NCI-H2227 treated with DMSO at 0.1 percent for 48 hours (cell line): ENCODE measurements around the gene PRIMA1.

ENCODE experiments used
- DNase-seq: peaks from one replicate; lab custom pipeline; 2025; lab: John Stamatoyannopoulos, UW

The PRIMA1 gene

GRCh38 chr14:93731753-93732152 lies 56.5 kb downstream of the PRIMA1 start:
- peak; percentile 39 for DNase-seq

DNA sequence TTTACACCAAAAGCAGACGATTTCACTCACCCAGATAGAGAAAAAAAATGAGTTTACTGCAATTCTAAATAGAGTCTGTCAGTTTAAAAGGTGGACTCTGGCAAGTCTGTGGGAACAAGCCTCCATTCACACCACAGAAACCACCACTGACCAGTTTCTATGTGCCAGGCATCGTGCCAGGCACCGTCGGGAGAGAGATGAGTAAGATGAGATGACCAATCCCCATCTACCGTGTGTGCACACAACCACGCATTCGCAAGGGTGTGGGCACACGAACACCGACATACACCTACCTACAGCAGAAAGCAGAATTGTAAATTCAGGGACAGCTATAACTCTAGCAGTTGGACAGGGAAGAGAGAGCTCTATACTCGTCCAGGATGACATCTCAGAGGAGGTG lies 58.3 kb downstream of the PRIMA1 start:
- DNase-seq, result no peak

GRCh38 chr14:93728651-93729016 lies 59.7 kb downstream of the PRIMA1 start:
- no peak for DNase-seq

GRCh38 chr14:93727917-93728650 lies 60.2 kb downstream of the PRIMA1 start:
- DNase-seq, result no peak

DNA sequence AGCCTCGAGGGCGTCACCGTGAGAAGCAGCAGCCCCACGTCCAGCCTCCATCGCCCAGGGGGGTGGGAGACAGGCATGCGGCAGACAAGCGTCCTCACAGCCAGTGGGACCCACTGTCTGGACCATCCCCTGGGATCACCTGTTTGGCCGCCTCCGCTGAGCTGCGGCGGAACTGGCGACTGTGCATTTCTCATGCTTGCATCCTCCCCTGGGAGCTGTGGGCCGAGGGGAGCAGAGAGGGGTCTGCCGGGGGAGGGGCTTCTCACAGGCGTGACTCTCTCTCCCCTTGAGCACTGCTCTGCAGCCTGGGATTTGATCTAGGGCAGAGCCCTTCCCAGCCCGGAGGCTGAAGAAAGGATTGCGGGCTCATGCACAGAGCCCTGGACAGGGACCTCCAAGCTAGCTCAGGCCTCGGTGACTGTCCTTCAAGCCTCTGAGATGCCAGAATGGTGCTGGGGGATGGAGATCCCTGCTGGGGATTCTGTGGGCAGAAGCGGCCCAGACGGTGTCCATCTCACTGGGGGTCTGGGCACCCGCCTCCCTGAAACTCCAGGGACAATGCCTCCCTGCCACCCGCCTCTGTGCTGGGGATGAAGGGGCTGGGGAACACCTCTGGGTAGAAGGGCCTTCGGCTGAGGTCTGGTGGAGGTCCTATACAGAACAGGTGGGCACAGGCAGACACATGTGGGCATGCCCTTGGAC lies 61.1 kb downstream of the PRIMA1 start:
- DNase-seq, result no peak

DNA sequence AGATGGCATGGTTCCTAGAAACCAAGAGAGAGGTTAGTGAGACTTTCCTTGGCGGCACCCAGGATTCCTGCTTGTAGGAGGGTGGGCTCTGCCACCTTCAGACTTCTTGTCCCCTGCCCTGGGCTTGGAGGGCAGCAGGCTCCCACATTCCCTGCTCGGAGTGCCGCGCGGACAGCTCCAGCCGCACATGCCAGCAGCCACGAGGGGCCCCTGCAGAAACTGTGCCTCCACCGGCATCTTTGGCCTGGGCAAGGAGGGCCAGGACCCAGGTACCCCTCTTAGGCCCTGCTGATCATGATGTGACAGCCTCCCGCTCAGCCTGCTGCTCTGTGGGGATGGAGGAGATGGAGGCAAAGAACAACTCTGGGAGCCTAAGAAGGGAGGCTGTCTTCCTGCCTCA lies 62.3 kb downstream of the PRIMA1 start:
- no peak for DNase-seq

GRCh38 chr14:93725002-93725582 lies 63.2 kb downstream of the PRIMA1 start:
- DNase-seq, result no peak

GRCh38 chr14:93723001-93723400 lies 65.3 kb downstream of the PRIMA1 start:
- no peak for DNase-seq

DNA sequence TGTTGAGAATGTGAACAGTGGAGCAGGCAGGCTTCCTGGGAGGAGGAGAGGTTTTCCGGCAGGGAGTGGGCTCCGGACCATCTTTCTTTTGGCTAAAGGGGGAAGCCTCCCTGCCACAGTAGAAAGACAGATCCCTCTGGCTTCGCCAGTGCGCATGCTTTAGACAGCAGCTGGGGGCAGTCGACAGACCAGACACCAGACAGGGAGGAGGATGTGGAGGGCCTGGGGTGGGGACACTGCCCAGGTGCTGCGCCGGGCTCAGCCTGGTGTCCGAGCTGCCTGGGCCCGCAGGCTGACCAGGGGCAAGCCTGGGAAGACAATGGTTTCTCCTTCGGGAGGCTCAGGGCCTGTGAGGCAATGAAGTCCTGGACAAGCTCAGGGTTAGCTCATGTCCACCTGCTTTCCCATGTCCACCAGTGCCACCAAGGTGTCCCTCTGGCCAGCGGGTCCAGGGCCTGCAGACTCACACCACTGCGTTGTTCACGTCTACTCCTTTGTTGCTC lies 67.3 kb downstream of the PRIMA1 start:
- no peak for DNase-seq

- no peak for DNase-seq
Observed at GRCh38 chr14:93720076-93720815, 68.0 kb downstream of the PRIMA1 start.

DNA sequence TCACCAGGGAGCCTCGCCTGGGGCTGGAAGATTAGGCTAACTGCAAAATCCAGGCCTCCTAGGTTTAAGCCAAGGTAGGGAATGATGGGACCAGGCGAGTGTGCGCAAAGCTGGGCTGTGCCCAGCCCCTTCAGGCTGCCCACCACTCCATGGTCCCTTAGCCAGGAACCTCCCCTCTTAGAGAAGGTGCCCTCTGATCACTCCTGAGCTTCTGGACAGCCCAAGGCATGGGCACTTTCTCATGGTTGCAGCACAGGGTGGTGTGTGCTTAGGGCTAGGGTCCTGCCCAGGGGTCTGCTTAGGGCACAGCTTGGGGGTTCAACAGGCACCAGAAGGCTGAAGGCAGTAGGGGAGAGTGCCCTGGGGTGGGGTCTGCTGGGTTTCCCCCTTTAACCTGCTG lies 69.0 kb downstream of the PRIMA1 start:
- no peak for DNase-seq

GRCh38 chr14:93717668-93718320 lies 70.5 kb downstream of the PRIMA1 start:
- DNase-seq, result no peak

GRCh38 chr14:93716746-93717667 lies 71.3 kb downstream of the PRIMA1 start:
- DNase-seq, result no peak

DNA sequence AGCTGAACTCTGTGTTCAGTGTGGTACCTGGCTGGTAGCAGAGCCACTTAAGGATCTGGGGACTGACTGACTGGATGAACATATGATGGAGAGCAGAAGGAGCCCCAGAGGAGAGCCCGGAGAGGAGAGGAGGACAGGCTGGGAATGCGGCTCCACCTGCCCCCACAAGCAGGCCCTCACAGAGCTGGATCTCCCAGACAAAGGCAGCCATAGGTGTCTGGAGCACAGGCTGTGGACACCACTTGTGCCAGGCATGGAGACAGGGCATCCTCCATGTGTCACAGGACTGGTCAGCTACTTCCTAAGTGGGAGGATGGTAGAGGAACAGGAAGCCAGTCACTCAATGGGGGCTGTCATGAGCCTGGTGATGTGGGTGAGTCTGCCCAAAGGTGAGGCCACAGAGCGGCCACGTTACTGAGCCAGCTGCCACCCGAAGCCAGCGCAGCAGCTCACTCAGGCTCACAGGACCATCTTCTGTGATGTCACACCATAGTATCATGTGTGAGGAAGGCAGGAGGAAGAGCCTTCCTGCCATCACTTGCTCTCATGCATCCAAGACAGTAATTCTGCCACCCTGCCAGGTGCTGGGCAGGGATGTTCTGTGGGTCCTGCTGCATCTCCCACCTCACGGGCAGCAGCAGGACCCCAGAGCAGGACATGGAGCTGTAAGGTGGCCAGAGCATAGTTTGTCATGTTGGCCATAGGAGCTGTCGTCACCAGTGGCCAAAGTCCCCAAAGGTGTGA lies 72.1 kb downstream of the PRIMA1 start:
- DNase-seq, result no peak

- DNase-seq, result no peak
Observed at GRCh38 chr14:93715279-93715927, 72.9 kb downstream of the PRIMA1 start.

DNA sequence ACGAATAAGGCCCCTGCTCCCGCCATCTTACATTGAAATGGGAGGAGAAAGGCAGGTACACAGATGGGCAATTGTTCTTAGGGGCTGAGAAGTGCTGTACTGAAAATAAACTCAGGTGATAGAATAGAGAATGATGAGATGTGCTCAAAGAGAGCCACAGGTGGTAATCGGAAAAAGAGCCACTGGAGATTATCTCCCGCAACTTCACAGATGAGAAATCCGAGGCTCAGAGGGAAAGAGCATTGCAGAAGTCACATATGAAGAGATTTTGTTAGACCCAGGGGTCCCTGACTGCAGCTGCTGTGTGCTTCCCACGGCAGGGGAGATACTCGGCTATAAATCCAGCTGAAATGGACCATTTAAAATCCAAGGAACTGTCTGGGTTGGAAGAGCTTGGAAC lies 73.7 kb downstream of the PRIMA1 start:
- DNase-seq, result no peak

DNA sequence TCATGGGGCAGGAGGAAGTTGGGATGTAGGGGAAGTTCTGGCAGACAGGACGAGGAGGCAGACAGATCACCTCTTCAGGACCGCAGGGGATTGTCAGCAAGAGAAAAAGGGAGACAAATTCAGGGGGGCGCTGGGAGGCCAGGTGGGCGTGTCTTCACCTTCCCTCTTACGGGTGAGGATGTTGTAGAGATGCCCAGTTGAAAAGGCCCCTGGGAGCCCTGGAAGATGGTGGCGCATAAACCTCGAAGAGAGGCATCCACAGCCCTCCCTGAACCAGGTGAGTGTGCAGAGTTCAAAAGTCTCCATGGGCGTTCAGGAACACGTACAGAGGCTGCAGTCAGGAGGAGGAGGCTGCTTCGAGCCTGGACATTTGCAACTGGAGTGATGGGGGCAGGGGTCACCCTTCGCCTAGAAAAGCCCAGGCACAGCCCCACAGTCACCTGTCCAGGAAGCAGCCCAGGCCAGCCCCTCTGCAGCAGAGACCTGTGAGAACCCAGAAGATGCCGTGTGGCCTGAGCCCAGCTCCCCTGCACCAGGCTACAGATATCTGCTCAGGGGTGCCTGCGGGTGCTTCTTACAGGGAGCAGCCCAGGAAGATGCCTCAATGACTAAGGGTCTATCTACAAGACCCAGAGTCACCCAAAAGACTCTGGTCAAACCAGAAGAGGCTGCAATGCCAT lies 74.4 kb downstream of the PRIMA1 start:
- no peak for DNase-seq

DNA sequence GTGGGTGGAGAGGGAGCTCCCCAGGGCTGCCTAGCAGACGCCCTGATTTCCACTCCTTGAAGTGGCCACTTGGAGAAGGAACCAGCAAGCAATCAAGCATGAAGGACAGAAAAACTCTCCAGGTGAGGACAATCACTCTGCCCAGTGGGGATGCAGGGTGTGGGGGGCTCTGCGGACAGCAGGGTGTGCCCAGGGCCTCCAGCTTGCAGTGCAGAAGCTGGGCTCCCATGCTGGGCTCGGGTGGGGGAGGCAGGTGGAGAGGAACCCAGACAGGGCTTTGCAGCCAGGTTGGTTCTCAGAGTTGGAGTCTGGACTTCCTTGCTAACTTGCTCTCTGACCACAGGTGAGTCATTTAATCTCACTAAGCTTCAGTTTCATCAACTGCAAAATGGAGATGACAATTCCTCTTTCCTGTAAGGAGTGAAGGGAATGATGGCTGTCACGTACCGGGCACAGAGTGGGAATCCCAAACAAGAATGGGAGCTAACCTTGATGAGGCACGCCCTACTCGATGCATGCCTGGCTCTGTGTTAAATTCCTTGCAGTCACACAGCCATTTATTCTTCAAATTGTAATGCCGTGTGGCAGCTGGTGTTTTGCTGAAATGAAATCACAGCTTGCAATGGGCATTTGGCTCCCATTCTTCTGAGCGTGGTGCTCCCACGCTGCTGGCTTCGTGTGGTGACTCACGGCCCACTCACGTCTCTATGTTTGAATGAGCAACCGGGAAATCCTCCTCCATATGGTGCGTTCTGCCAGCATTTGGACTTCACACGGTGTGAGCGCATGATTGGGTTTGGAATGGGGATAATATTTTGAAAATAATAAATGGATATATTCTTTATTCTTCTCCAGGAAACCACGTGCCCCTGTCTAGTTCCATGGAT lies 75.2 kb downstream of the PRIMA1 start:
- no peak for DNase-seq
